HG03354 (cell line): Measurements from ENCODE around the gene RTL10.

Experiments used
- ATAC-seq: cut with Tn5 transposase; IDR thresholded peaks from one replicate; pipeline ENCODE4 v1.9.1; 2021; ENCODE audit warnings: mild to moderate bottlenecking; ENCODE audit not compliant: unreplicated experiment, poor library complexity, severe bottlenecking

RTL10 gene

DNA sequence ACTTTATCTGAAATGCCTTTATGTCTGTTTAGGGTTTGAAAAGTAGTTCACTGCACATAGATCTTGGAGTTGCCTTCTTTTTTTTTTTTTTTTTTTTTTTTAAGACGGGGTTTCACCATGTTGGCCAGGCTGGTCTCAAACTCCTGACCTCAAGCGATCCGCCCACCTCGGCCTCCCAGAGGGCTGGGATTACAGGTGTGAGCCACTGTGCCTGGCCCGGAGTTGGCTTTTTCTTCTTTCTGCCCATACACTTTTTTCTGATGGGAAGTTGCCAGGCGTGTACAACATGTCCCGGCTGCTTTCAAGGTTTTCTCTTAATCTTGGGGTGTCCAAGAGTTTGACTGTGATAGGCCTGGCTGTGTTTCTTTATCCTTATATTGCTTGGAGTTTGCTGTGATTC, 12.9 kb upstream of the RTL10 start:
- ATAC-seq = no peak

DNA sequence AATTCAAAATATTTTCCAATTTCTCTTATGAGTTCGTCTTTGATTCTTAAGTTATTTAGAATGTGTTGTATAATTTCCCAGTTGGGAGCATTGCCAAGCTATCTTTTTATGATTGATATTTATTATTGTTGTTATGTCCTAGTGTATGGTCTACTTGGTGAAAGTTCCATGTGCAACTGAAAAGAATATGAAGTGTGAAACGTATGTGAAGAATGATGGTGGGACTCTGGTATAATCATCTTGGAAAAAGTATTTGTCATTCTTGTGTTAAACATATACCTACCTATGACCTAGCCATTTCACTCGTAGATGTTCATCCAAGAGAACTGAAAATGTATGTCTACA, 12.0 kb upstream of the RTL10 start:
- no peak for ATAC-seq

DNA sequence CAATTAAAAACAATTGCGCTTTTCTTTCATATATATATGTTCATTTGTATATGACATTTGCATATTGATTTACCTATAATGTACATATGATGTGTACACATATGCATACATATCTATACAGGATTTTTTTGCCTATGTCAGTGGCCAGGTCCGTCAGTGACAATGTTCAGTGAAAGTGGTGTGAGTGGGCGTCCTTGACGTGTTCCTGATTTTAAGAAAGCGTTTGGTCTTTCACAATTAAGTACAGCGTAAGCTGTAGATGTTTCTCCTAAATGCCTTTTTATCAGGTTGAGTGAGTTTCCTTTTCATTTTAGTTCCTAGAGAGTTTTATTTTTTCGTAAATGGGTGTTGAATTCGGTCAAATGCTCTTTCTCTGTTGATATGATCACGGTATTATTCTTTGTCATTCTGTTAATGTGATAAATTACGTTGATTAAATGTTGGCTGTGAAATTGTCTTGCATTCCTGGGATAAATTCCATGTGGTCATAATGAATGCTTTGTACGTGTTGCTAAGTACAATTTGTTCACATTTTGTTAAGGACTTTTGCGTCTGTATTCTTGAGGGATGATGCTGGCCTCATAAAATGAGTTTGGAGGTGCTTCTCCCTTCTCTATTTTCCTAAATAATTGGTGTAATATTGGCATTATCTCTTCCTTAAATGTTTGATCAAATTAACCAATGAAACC, 10.6 kb upstream of the RTL10 start:
- ATAC-seq = no peak

DNA sequence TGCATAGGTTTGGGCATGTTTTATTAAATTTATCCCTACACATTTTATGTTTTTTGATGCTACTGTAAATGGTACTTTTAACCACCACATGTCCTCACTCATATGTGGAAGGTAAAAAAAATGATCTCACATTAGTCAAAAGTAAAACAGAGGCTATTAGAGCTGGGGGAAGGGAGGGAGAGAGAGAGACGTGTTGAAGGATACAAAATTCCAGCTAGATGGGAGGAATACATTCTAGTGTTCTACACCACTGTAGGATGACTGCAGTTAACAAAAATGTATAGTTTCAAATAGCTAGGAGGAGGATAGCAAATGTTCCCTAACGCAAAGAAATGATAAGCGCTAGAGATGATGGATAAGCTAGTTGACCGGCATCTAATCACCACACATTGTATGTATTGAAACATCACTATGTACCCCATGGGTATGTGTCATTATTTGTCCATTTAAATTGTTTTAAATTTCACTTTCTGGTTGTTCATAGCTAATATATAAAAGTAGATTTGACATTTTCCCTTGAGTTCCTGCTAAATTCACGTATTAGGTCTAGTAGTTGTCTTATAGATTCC, 9.9 kb upstream of the RTL10 start:
- no peak for ATAC-seq

DNA sequence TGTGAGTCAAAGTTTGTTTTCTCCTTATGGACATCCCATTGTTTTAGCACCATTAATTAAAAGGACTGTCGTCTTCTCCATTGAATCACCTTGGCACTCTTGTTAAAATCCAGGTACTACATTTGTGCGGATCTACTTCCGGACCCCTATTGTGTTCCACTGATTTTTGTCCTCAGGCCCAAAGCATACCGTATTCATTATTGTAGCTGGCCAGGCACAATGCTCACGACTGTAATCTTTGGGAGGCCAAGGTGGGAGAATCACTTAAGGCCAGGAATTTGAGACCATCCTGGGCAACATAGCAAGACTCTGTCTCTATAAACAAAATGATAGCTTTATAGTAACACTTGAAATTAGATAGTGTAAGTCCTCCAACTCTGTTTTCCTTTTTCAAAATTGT, 8.9 kb upstream of the RTL10 start:
- no peak for ATAC-seq

DNA sequence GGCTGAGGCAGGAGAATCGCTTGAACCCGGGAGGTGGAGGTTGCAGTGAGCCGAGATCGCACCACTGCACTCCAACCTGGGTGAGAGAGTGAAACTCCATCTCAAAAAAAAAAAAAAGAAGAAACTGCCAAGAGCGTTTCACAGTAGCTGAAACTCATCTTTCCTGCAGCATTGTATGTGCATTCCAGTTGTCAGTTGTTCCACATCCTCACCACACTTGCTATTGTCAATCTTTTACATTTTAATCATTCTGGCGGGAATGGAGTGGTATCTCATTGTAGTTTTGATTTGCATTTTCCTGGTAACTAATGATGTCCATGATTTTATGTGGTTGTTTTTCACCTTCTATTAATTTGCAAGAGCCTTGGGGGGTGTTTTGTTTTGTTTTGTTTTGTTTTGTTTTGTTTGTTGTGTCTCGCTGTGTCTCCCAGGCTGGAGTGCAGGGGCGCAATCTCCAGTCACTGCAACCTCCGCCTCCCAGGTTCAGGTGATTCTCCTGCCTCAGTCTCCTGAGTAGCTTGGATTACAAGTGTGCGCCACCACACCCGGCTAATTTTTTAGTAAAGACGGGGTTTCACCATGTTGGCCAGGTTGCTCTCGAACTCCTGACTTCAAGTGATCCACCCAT, 8.1 kb upstream of the RTL10 start:
- ATAC-seq = no peak

DNA sequence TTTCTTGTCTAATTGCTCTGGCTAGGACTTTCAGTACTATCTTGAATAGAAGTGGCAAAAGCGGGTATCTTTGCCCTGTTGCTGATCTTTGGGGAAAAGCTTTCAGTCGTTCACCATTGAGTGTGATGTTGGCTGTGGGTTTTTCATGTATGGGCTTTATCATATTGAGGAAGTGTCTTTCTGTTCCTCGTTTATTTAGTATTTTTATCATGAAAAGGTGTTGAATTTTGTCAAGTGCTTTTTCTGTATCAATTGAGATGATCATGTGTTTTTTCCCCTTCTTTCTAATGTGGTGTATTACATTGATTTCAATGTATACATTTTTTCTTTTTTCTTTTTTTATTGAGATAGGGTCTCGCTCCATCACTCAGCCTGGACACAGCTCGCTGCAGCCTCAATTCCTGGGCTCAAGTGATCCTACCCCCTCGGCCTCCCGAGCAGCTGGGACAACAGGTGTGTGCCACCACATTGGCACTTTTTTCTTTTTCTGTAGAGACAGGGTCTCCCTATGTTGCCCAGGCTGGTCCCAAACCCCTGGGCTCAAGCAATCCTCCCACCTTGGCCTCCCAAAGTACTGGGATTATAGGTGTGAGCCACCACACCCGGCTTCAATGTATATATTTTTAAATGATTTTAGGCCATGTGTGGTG, 5.3 kb upstream of the RTL10 start:
- ATAC-seq = no peak

DNA sequence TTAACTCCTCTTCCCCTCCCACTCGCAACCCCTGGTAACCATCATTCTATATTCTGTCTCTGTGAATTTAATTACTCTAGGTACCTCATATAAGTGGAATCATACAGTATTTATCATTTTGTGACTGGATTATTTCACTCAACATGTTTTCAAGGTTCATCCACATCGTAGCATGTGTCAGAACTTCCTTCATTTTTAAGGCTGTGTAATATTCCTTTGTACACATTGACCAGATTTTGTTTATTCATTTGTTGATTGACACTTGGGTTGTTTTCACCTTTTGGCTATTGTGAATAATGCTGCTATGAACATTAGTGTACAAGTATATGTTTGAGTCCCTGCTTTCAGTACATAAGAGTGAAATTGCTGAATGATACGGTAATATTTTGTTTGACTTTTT, 2.7 kb upstream of the RTL10 start:
- no peak for ATAC-seq

DNA sequence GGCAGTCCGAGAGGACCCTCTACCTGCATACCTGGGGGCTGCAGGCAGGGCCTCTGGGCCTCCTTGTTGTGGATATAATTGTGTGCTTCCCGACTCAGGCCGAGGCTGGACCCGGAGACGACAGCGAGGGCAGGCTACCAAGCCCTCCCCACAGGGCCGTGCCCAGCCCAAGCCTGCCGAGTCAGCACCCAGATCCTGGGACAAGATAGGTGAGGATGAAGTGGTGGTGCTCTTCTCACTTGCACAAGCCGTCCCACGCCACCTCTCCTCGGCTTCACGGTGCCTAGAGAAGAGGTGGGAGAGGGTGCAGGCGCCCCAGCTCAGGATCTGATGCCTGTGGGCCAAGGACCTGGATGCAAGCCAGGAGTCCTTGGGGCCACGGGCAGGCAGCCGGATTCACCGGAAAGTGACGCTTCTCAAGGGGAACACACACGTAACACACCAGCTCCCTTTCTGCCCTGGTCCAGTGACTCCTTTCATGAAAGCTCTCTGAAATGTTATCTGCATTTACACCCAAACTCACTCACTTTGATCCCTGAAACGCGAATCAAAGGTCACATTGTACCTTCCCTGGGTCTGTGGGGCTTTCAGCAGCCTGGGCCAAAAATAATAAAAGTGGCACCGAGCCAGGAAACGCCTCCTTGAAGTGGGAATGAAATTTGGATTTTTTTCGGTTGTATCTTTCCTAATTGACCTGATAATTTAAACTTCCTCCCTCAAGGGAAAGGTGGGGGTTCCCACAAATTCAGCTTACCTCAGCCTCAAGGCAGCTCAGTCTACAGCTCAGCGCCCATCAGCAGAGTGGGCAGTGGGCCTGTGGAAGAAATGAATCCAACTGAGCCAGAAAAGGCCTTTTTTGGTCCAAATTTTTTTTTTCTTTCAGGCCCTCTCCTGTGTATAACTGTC, 1.1 kb upstream of the RTL10 start:
- ATAC-seq = peak; percentile 21

DNA sequence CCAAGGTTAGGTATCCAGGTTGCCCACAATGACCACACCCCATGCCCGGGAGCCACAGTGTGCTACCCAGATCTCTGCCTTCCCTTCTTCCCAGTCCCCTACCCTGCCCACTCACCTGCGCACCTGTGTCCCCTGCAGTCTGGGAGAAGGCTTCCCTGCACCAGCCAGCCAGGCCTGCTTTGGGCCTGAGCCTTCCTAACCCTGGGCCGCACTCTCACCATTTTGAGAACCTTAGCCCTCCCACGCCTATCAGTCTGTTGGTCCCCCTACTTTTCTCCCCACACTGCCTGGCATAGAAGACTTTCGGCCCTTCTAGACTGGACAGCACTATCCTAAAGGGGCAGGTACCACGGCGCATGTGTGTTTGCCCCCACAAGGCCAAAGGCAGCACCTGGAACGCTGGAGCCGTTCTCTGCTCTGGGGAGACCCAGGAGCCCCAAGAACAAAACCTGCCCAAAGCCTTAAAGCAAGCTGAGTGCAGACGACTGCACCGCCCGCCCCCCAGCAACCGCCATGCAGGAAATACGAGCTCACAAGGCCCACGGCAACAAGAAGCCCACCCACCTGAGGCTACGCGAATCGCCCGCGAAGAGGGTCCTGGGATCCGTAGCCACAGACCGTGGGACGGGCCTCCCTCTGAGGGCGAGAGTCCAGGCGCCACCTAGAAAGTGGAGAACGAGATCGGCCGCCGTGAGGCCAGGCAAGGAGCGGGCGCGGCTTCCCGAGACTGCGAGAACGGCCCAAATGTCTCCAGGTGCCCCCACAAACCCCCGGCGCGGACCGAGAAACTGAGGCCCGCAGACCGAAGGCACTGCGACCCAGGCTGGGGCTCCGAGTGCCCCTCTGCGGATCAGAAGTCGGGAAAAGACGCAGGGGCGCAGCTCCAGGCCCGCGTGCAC, 546 bp downstream of the RTL10 start:
- peak; percentile 13 for ATAC-seq

DNA sequence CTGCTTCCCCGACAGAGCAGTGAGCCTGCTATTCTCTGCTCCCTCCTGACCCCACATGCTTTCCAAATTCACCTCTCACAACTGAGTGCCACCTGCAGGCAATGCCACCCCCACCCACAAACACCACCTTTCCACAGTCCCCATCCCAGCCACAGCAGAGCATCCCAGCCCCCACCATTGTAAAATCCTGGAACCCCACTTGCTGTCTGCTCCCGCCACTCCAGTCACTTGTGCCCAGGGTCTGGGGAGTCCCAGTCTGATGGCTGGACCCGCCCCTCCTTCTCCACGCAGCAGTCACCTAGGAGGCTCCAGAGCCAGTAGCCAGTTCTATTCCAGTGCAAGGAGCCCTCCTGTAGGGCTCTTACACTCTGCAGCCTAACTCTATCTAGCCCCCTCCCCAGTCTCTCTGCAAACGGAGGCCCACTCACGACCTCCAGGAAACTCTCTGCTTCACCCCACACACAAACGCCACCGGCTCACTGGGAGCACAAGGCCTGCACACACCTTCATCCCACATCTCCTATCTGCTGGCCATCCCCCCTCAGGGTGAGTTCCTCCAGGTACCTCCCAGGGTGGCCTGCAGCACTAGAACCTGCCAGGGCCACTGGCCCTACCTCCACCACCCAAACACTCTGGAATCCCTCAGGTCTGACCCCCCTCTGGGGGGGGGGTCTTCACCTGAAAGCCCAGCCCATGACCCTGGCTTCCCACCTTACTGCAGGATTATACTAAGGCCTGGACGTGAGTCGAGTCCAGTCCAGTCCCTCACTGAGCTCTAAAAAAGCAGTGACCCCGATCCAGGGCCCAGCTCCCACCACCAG, 1.4 kb downstream of the RTL10 start:
- ATAC-seq = no peak

DNA sequence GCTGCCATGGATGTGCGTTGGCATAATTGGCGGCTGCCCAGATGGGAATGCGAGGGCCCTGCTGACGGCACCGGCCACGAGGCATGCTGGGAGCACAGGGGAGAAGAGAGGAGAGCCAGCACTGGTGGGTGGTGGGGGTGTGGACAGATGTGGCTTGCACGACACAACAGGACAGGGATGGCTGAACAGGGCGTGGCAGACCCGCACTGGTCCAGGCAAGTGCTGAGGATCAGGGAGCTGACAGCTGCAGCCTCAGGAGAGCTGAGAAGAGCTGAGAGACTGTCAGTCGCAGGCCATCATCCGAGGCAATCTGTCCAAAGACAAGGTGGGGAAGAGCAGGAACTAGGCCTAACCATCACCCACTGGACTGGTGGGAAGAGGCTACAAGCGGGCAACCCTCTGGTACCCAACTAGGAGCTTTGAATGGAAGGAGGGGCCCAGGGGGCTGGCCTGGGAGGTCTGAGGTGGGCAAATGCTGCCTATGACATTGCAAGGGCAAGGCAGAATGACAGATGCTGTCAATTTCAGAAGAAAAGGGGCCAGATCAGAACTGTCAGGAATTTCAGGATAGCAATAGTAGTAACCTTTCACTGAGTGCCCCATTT, 2.4 kb downstream of the RTL10 start:
- no peak for ATAC-seq

DNA sequence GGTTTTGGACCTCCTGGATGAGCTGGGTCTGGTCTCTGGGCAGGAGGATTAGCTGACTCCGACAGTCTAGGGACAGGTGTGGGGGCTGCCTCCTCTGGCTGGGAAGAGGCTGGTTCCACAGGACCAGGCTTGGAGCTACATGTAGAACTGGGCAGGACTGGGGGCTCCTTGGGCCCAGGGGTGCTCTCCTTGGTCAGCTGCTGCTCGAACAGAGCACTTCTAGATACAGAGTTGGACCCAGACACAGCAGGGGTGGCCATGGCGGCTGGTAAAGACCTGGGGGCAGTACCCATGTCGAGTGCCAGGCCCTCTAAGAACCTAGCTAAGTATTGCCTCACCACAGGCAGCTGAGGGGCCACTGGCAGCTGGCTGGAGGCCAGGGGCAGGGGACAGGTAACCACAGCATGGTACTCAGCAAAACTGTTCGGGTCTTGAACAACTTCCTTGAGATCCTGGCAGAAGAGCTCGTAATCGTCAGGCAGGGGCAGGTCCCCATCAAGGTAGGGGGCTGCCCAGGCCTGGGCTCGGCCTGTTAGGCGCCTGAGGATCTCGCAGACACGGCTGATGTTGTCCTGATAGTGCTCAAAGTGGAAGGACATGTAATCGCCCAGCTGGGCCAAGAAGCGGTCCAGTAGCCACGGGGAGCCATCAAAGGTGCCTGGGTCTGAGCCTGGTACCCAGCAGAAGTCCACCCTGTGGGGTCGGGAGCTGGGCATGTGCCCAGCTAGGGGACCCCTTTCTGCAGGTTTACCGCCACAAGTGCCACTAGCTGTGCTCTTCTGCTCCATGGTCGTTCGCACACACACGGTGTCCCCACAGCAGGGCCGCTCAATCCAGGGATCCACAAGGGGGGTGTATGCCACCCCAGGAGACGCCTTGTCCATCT, 3.1 kb downstream of the RTL10 start:
- no peak for ATAC-seq

DNA sequence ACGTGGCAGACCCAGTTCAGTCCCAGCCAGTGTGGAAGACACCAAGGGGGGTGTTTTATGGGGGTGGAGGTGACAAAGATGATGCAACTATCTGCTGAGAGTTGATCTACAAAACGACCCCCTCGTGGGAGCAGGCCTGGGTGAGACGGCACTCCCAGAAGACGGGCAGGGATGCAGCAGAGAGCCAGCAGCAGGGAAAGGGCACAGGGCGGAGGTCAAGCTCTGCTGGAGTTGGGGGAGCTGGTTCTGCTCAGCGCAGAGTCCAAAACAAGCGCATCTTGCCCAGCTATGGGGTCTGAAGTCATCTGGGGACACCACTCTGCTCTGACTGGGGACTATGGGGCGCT, 3.9 kb downstream of the RTL10 start:
- ATAC-seq = no peak

DNA sequence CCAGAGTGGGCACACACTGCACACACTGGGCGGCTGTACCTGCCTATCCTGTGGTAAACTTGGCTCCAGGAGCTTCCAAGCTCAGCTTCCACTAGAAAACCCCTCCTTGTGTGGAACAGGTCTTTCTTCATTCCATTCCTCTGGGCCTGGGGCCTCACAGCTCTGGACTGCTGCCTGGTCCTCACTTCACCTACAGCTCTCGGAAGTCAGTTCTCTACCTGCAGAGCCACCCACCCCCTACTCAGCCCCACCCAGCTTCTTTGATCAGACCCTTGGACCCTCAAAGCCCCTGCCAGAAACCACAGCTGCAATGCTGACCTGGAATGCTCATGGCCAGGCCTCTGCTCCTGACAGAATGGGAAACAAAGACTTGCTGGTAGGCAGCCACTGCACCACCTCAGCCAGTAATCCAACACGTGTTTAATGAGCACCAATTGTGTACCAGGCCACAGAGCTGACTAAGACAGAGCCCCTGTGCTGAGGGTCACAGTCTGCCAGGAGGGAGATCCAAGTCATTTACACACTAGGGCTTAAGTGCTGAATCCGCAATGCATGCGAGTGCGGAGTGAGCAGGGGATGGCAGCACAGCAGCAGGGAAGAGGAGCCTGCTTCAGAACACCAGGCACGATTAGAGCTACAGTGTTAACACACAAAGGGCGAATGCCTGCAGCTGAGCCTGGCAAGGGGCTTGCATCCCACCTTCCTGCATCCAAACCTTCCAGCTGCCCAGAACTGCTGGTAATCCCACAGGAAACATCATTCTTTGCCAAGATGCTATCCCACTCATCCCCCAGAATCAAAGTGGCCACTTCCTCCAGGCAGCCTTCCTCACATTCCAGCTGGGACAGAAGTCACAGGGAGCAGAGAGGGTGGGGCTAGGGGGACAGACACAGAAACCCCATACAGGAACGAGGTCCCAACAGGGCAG, 4.6 kb downstream of the RTL10 start:
- ATAC-seq = no peak
